Activated CD8-positive, alpha-beta T cell treated with anti-CD3 and anti-CD28 coated beads, Interleukin-2, amount 10 ng/mL, durations not matched to agents 7 days and 5 days (primary cell): Measurements from ENCODE around the gene BORCS6. TPM values are rescaled to one million over a fixed set of nuclear protein-coding genes. Genes with fewer than 3 reads are reported as not detected.

ENCODE experiments used
- ATAC-seq: fragments of 150-1000 bp; cut with Tn5 transposase; one replicate; pipeline ENCODE4 v1.10.0; 2021; ENCODE audit warnings: moderate library complexity
- CTCF ChIA-PET: fragments of 350-600 bp; sonication (Branson Sonifier 250); formaldehyde crosslinking; loops from one replicate; lab custom pipeline; 2021; ENCODE audit warnings: antibody characterized with exemption; lab: Charles Lee
- POLR2A ChIA-PET: fragments of 350-600 bp; sonication (Branson Sonifier 250); formaldehyde crosslinking; loops from one replicate; lab custom pipeline; 2021; ENCODE audit warnings: antibody characterized with exemption; lab: Charles Lee
- DNase-seq: peaks from one replicate; pipeline ENCODE4 v3.0.0-alpha.2; 2020
- H3K27ac Mint-ChIP-seq: one replicate; pipeline ENCODE4 v1.8.0; 2021; ENCODE audit warnings: mild to moderate bottlenecking, mixed read lengths
- H3K27me3 Mint-ChIP-seq: one replicate; pipeline ENCODE4 v1.8.0; 2021; ENCODE audit warnings: low read depth, mixed read lengths
- H3K36me3 Mint-ChIP-seq: one replicate; pipeline ENCODE4 v1.8.0; 2021; ENCODE audit warnings: low read depth, mixed read lengths
- H3K4me1 Mint-ChIP-seq: one replicate; pipeline ENCODE4 v1.8.0; 2021; ENCODE audit warnings: low read depth, mixed read lengths
- H3K4me3 Mint-ChIP-seq: one replicate; pipeline ENCODE4 v1.8.0; 2021; ENCODE audit warnings: mild to moderate bottlenecking, mixed read lengths
- H3K9me3 Mint-ChIP-seq: one replicate; pipeline ENCODE4 v1.8.0; 2022; ENCODE audit warnings: mixed read lengths; ENCODE audit not compliant: insufficient read depth
- total RNA-seq, 2 experiments: library from RNA; stranded (reverse); gene quantifications; one replicate each; pipeline ENCODE4 v1.2.3, GENCODE V29; 2021

The BORCS6 gene
- 10 to 100 TPM; 12.7 TPM for total RNA-seq

GRCh38 chr17:8189711-8190477 lies at the start of gene BORCS6:
BORCS6 (minus strand) TSS chr17:8190180; CDS start chr17:8190140, 40 bp downstream.
- ChIA-PET CTCF (interaction anchor here (0.9 to 4.0 kb wide), 10 partner anchors 10 to 111 kb away, joined by 3 to 34 read pairs (median 6); partner anchors contain the start of genes CTC1 and TMEM107), POLR2A (interaction anchor here (0.6 to 7.6 kb wide), 12 partner anchors 9 to 106 kb away, joined by 3 to 212 read pairs (median 10); partner anchors contain the start of genes AURKB, CTC1, HES7 and SLC25A35)
- peak within 1 kb of the TSS; percentile 93 for H3K27ac Mint-ChIP-seq
- H3K9me3 Mint-ChIP-seq: no peaks in the 10 kb centered on the region
- peaks cover 11% of the 10 kb centered on the region for H3K4me1 Mint-ChIP-seq
- ATAC-seq (peak; percentile 68), DNase-seq (peak; percentile 98)
- H3K4me3 Mint-ChIP-seq: no peak within 1 kb of the TSS
- H3K27me3 Mint-ChIP-seq: no peaks in the 10 kb centered on the region
- peaks cover 2% of the 10 kb centered on the region for H3K36me3 Mint-ChIP-seq

GRCh38 chr17:8237886-8238285 lies 47.9 kb upstream of the BORCS6 start:
- Mint-ChIP-seq H3K4me1 (peaks cover 11% of the 10 kb centered on the region), H3K4me3 (no peak overlapping the region), H3K27me3 (no peaks in the 10 kb centered on the region), H3K9me3 (no peaks in the 10 kb centered on the region), H3K27ac (peak overlapping the region; percentile 60), H3K36me3 (peaks cover 63% of the 10 kb centered on the region)
- CTCF ChIA-PET: interaction anchor here (1.1 kb wide), 1 partner anchor 63 kb away, joined by 4 read pairs; no protein-coding TSS in a partner anchor
- DNase-seq (no peak), ATAC-seq (no peak)
- POLR2A ChIA-PET: interaction anchor here (0.7 to 1.6 kb wide), 4 partner anchors 8 to 65 kb away, joined by 3 to 5 read pairs (median 3); partner anchors contain the start of genes AURKB and SLC25A35

GRCh38 chr17:8237175-8237574 lies 47.2 kb upstream of the BORCS6 start:
- Mint-ChIP-seq H3K27ac (no peak overlapping the region), H3K4me1 (peaks cover 6% of the 10 kb centered on the region)

GRCh38 chr17:8235676-8236075 lies 45.7 kb upstream of the BORCS6 start:
- no peak overlapping the region for H3K4me3 Mint-ChIP-seq
- CTCF ChIA-PET: interaction anchor here (1.2 kb wide), 1 partner anchor 59 kb away, joined by 3 read pairs; the partner anchor contains the start of gene SLC25A35
- H3K27me3 Mint-ChIP-seq: no peaks in the 10 kb centered on the region
- H3K4me1 Mint-ChIP-seq: peaks cover 6% of the 10 kb centered on the region
- ATAC-seq: no peak
- no peak overlapping the region for H3K27ac Mint-ChIP-seq
- no peaks in the 10 kb centered on the region for H3K9me3 Mint-ChIP-seq
- POLR2A ChIA-PET: interaction anchor here (0.6 to 1.8 kb wide), 6 partner anchors 11 to 103 kb away, joined by 3 to 9 read pairs (median 5); partner anchors contain the start of genes CTC1 and PFAS
- DNase-seq: no peak
- peaks cover 72% of the 10 kb centered on the region for H3K36me3 Mint-ChIP-seq

More at GRCh38 chr17:8237175-8237574, 47.2 kb upstream of the BORCS6 start:
- no peaks in the 10 kb centered on the region for H3K9me3 Mint-ChIP-seq
- CTCF ChIA-PET: interaction anchor here (0.7 to 1.1 kb wide), 2 partner anchors 64 to 1315 kb away, joined by 3 to 4 read pairs; no protein-coding TSS in a partner anchor
- POLR2A ChIA-PET: interaction anchor here (1.3 to 1.6 kb wide), 3 partner anchors 9 to 64 kb away, joined by 3 to 5 read pairs (median 3); partner anchors contain the start of gene SLC25A35
- ATAC-seq (no peak), DNase-seq (no peak)
- no peak overlapping the region for H3K4me3 Mint-ChIP-seq
- H3K36me3 Mint-ChIP-seq: peaks cover 65% of the 10 kb centered on the region
- H3K27me3 Mint-ChIP-seq: no peaks in the 10 kb centered on the region

- Mint-ChIP-seq H3K4me1 (peaks cover 3% of the 10 kb centered on the region), H3K36me3 (peaks cover 76% of the 10 kb centered on the region), H3K9me3 (no peaks in the 10 kb centered on the region), H3K27ac (no peak overlapping the region), H3K4me3 (no peak overlapping the region), H3K27me3 (no peaks in the 10 kb centered on the region)
- no peak for ATAC-seq
- DNase-seq: no peak
- CTCF ChIA-PET: interaction anchor here (1.2 kb wide), 1 partner anchor 60 kb away, joined by 3 read pairs; the partner anchor contains the start of gene SLC25A35
- POLR2A ChIA-PET: interaction anchor here (0.7 to 1.8 kb wide), 5 partner anchors 12 to 61 kb away, joined by 3 to 9 read pairs (median 6); partner anchors contain the start of genes CTC1 and PFAS
Observed at GRCh38 chr17:8234361-8235270, 44.6 kb upstream of the BORCS6 start.

GRCh38 chr17:8231701-8232100 lies 41.7 kb upstream of the BORCS6 start:
- CTCF ChIA-PET: no interaction called here
- POLR2A ChIA-PET: interaction anchor here (0.9 to 1.9 kb wide), 3 partner anchors 10 to 15 kb away, joined by 3 to 5 read pairs (median 5); partner anchors contain the start of gene CTC1
- Mint-ChIP-seq H3K27ac (no peak overlapping the region), H3K9me3 (no peaks in the 10 kb centered on the region), H3K4me3 (no peak overlapping the region), H3K4me1 (peaks cover 10% of the 10 kb centered on the region), H3K36me3 (peaks cover 77% of the 10 kb centered on the region), H3K27me3 (no peaks in the 10 kb centered on the region)
- no peak for DNase-seq
- no peak for ATAC-seq

GRCh38 chr17:8227238-8227581 lies 37.2 kb upstream of the BORCS6 start:
- peak overlapping the region; percentile 17 for H3K4me3 Mint-ChIP-seq
- peaks cover 59% of the 10 kb centered on the region for H3K36me3 Mint-ChIP-seq
- no peak for ATAC-seq

GRCh38 chr17:8226536-8227237 lies 36.7 kb upstream of the BORCS6 start:
- no peaks in the 10 kb centered on the region for H3K9me3 Mint-ChIP-seq
- peak overlapping the region; percentile 70 for H3K27ac Mint-ChIP-seq
- ATAC-seq (no peak), DNase-seq (peak; percentile 46)
- no peaks in the 10 kb centered on the region for H3K27me3 Mint-ChIP-seq
- H3K36me3 Mint-ChIP-seq: peaks cover 57% of the 10 kb centered on the region
- H3K4me3 Mint-ChIP-seq: peak overlapping the region; percentile 17
- POLR2A ChIA-PET: interaction anchor here (0.7 to 9.7 kb wide), 7 partner anchors 20 to 54 kb away, joined by 3 to 185 read pairs (median 4); partner anchors contain the start of genes CTC1 and PFAS
- peaks cover 41% of the 10 kb centered on the region for H3K4me1 Mint-ChIP-seq
- CTCF ChIA-PET: interaction anchor here (1.6 to 7.1 kb wide), 6 partner anchors 17 to 107 kb away, joined by 4 to 51 read pairs (median 22); partner anchors contain the start of genes ALOXE3, CTC1, PFAS and SLC25A35

More at GRCh38 chr17:8227238-8227581, 37.2 kb upstream of the BORCS6 start:
- Mint-ChIP-seq H3K27me3 (no peaks in the 10 kb centered on the region), H3K27ac (peak overlapping the region; percentile 70), H3K4me1 (peaks cover 41% of the 10 kb centered on the region), H3K9me3 (no peaks in the 10 kb centered on the region)
- ChIA-PET POLR2A (interaction anchor here (0.7 to 0.8 kb wide), 4 partner anchors 20 to 54 kb away, joined by 3 to 6 read pairs (median 4); partner anchors contain the start of gene CTC1), CTCF (interaction anchor here (1.6 to 7.1 kb wide), 5 partner anchors 17 to 108 kb away, joined by 4 to 51 read pairs (median 7); partner anchors contain the start of genes ALOXE3 and SLC25A35)
- DNase-seq: no peak

GRCh38 chr17:8225813-8226535 lies 36.0 kb upstream of the BORCS6 start:
- H3K36me3 Mint-ChIP-seq: peaks cover 51% of the 10 kb centered on the region
- CTCF ChIA-PET: interaction anchor here (1.2 to 7.1 kb wide), 6 partner anchors 18 to 107 kb away, joined by 3 to 51 read pairs (median 22); partner anchors contain the start of genes ALOXE3, CTC1, PFAS and SLC25A35
- no peaks in the 10 kb centered on the region for H3K9me3 Mint-ChIP-seq
- DNase-seq: peak; percentile 84
- H3K4me1 Mint-ChIP-seq: peaks cover 45% of the 10 kb centered on the region
- peak overlapping the region; percentile 17 for H3K4me3 Mint-ChIP-seq
- no peaks in the 10 kb centered on the region for H3K27me3 Mint-ChIP-seq
- peak overlapping the region; percentile 70 for H3K27ac Mint-ChIP-seq
- no peak for ATAC-seq
- POLR2A ChIA-PET: interaction anchor here (1.0 to 9.7 kb wide), 5 partner anchors 16 to 53 kb away, joined by 3 to 185 read pairs (median 18); partner anchors contain the start of genes AURKB, CTC1 and PFAS
